ENCODE measurements around the gene GBP5.
A peak's percentile ranks its signal among the peaks of the same experiment; 100 is the strongest.

The GBP5 gene

DNA sequence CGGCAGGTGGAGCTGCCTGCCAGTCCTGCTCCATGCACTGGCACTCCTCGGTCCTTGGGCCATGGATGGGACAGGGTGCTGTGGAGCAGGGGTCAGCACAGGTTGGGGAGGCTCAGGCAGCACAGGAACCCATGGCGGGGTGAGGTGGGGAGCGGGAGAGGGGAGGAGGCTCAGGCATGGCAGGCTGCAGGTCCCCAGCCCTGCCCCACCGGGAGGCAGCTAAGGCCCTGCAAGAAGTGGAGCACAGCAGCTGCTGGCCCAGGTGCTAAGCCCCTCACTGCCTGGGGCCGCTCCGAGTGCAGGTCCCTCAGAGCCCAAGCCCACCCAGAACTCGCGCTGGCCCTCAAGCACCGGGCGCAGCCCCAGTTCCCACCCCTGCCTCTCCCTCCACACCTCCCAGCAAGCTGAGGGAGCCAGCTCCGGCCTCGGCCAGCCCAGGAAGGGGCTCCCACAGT, 691 bp upstream of the GBP5 start:
- Histone ChIP-seq H3K4me3 (ENCODE audit: low read length, poor library complexity, severe bottlenecking) (peak overlapping the region; percentile 74), H2AFZ (ENCODE audit: low read length) (no peak overlapping the region), H3K27me3 (ENCODE audit: insufficient read depth, low read length, poor library complexity, severe bottlenecking) (no peaks in the 10 kb centered on the region), H3K9ac (ENCODE audit: low read depth, low read length, poor library complexity, severe bottlenecking) (no peak overlapping the region), H3K36me3 (ENCODE audit: insufficient read depth, low read length) (no peaks in the 10 kb centered on the region), H4K20me1 (ENCODE audit: insufficient read depth, low read length, poor library complexity, severe bottlenecking) (peaks cover 7% of the 10 kb centered on the region), H3K9me2 (replicated peaks; ENCODE audit: low read depth, low read length) (no peaks in the 10 kb centered on the region), H3F3A (ENCODE audit: low read depth) (no peaks in the 10 kb centered on the region), H3K4me2 (ENCODE audit: low read depth, low read length, poor library complexity, severe bottlenecking) (no peak overlapping the region), H3K9me3 (ENCODE audit: insufficient read depth, low read depth, low read length) (no peaks in the 10 kb centered on the region), H3K4me1 (ENCODE audit: insufficient read depth, low read length, poor library complexity, severe bottlenecking) (peaks cover 42% of the 10 kb centered on the region), H3K79me2 (ENCODE audit: insufficient read depth, low read length) (peaks cover 34% of the 10 kb centered on the region)
- no peak for TF ChIP-seq EZH2phosphoT487 (IDR thresholded peaks at IDR 0.05; ENCODE audit: borderline replicate concordance)
- TF ChIP-seq CTCF (conservative IDR thresholded peaks at IDR 0.05; ENCODE audit: low read length), result no peak

DNA sequence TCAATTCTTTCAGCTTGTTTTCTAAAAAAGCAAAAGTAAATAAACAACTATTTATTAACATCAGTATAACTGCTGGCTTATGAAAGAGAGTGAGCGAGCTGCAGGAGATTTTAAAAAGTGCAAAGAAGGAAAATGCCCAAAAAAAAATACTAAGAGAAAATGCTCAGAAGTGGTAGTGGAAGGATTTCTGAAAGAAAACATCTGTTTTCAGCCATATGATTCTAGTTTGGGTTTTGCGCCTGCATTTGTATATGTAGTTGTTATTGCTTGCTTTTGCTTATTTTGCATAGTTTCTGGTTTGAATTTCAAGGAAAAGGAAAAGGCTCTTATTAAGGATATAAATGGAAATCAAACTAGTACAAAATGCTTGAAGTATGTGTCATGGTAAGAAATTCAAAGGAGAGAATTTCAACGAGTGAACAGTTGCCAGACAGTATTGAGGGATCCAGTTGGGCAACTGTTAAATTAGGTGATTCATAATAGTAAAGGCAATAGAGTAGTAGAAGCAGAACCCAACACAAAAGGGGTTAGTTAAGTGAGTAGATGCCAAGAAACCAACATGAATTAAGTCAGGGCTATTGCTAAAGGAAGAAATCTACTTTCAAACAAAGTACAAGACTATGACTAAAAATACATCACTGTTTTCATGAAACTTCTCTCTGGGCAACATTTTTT, 1.2 kb downstream of the GBP5 start:
- H3K9ac ChIP-seq (ENCODE audit: low read depth, low read length, poor library complexity, severe bottlenecking), result peak overlapping the region; percentile 68
- no peaks in the 10 kb centered on the region for H3K9me3 ChIP-seq (ENCODE audit: insufficient read depth, low read depth, low read length)
- no peaks in the 10 kb centered on the region for H3K36me3 ChIP-seq (ENCODE audit: insufficient read depth, low read length)
- TF ChIP-seq CTCF (conservative IDR thresholded peaks at IDR 0.05; ENCODE audit: low read length) (no peak), EZH2phosphoT487 (IDR thresholded peaks at IDR 0.05; ENCODE audit: borderline replicate concordance) (no peak)
- H3K4me3 ChIP-seq (ENCODE audit: low read length, poor library complexity, severe bottlenecking), result peak overlapping the region; percentile 74
- peaks cover 7% of the 10 kb centered on the region for H4K20me1 ChIP-seq (ENCODE audit: insufficient read depth, low read length, poor library complexity, severe bottlenecking)
- peaks cover 58% of the 10 kb centered on the region for H3K4me1 ChIP-seq (ENCODE audit: insufficient read depth, low read length, poor library complexity, severe bottlenecking)
- peaks cover 48% of the 10 kb centered on the region for H3K79me2 ChIP-seq (ENCODE audit: insufficient read depth, low read length)
- H3K9me2 ChIP-seq (replicated peaks; ENCODE audit: low read depth, low read length), result no peaks in the 10 kb centered on the region
- H3F3A ChIP-seq (ENCODE audit: low read depth), result no peaks in the 10 kb centered on the region
- H3K4me2 ChIP-seq (ENCODE audit: low read depth, low read length, poor library complexity, severe bottlenecking), result peak overlapping the region; percentile 86
- no peaks in the 10 kb centered on the region for H3K27me3 ChIP-seq (ENCODE audit: insufficient read depth, low read length, poor library complexity, severe bottlenecking)
- H2AFZ ChIP-seq (ENCODE audit: low read length), result no peak overlapping the region

DNA sequence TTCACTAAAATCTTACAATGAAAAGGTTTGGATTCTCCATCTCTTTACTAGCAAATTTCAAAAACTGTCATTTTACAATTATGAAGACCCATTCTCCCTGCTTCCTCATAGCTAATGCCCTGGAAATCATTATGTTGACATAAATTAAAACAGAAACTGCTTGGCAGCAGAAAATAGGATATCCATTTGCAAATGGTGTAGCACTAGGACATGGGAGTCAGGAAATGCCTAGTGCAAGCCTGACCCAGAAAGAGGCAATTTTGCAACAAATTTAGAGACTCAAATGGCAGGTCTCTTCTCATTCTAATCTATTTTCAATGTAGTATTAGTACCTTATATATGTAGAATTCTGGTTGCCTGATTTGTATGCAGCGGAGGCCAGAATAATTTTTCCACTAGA, 2.2 kb downstream of the GBP5 start:
- Histone ChIP-seq H3K36me3 (ENCODE audit: insufficient read depth, low read length) (no peaks in the 10 kb centered on the region), H3K9me2 (replicated peaks; ENCODE audit: low read depth, low read length) (no peaks in the 10 kb centered on the region), H3K4me1 (ENCODE audit: insufficient read depth, low read length, poor library complexity, severe bottlenecking) (peaks cover 65% of the 10 kb centered on the region), H2AFZ (ENCODE audit: low read length) (no peak overlapping the region), H4K20me1 (ENCODE audit: insufficient read depth, low read length, poor library complexity, severe bottlenecking) (peaks cover 7% of the 10 kb centered on the region), H3K79me2 (ENCODE audit: insufficient read depth, low read length) (peaks cover 54% of the 10 kb centered on the region), H3K9ac (ENCODE audit: low read depth, low read length, poor library complexity, severe bottlenecking) (peak overlapping the region; percentile 68), H3K9me3 (ENCODE audit: insufficient read depth, low read depth, low read length) (no peaks in the 10 kb centered on the region), H3F3A (ENCODE audit: low read depth) (no peaks in the 10 kb centered on the region), H3K27me3 (ENCODE audit: insufficient read depth, low read length, poor library complexity, severe bottlenecking) (no peaks in the 10 kb centered on the region), H3K4me3 (ENCODE audit: low read length, poor library complexity, severe bottlenecking) (peak overlapping the region; percentile 74), H3K4me2 (ENCODE audit: low read depth, low read length, poor library complexity, severe bottlenecking) (peak overlapping the region; percentile 86)
- no peak for TF ChIP-seq EZH2phosphoT487 (IDR thresholded peaks at IDR 0.05; ENCODE audit: borderline replicate concordance)
- TF ChIP-seq CTCF (conservative IDR thresholded peaks at IDR 0.05; ENCODE audit: low read length), result no peak

Data from Loucy (cell line).